Gastroesophageal sphincter (tissue), 3 donors: Measurements from ENCODE around the gene MILR1.

ENCODE experiments used
- CTCF ChIP-seq, 4 experiments: fragments of 200-600 bp in 2 of 4; fragments of 450-650 bp in 2 of 4; sonication (generic) in 1 of 4; IDR thresholded peaks; one replicate each; pipeline ENCODE4 v1.5.1; 2017 to 2019; ENCODE audit warnings: antibody characterized with exemption in 4 of 4, mild to moderate bottlenecking in 2 of 4, moderate library complexity in 2 of 4
- EP300 ChIP-seq: sonication (generic); formaldehyde crosslinking; IDR thresholded peaks from one replicate; pipeline ENCODE4 v1.6.1; 2017; ENCODE audit warnings: antibody characterized with exemption, mild to moderate bottlenecking
- POLR2A ChIP-seq, 2 donors: fragments of 450-650 bp; IDR thresholded peaks; one replicate each; pipeline ENCODE4 v1.6.1; 2017; ENCODE audit warnings: antibody characterized with exemption in 2 of 2, mild to moderate bottlenecking in 2 of 2, moderate library complexity in 1 of 2

- TF ChIP-seq CTCF (IDR thresholded peaks at IDR 0.05) (no peak), POLR2A (IDR thresholded peaks at IDR 0.05) (no peak), EP300 (no peak)
Observed at GRCh38 chr17:64497565-64498035, 48.7 kb downstream of the MILR1 start.
